ENCODE measurements around the gene LALBA. TPM values are rescaled to one million over a fixed set of nuclear protein-coding genes. Genes with fewer than 3 reads are reported as not detected.

LALBA gene
- total RNA-seq, 6 experiments from 2014 or later: not detected

- no peak overlapping the region; the same call in 1 of the 2 replicates for H3K27ac Mint-ChIP-seq
- H3K4me3 Mint-ChIP-seq: no peak overlapping the region
- peaks cover 12% of the 10 kb centered on the region; the same call in 1 of the 2 replicates for H3K36me3 Mint-ChIP-seq (ENCODE audit: low read depth)
- H3K27me3 Mint-ChIP-seq (ENCODE audit: insufficient read depth): peaks cover 11% of the 10 kb centered on the region
- H3K4me1 Mint-ChIP-seq (ENCODE audit: low read depth): peaks cover 21% of the 10 kb centered on the region
- TF ChIP-seq CTCF (IDR thresholded peaks at IDR 0.05): no peak
- peak; percentile 46 for DNase-seq
- H3K9me3 Mint-ChIP-seq: peaks cover 16% of the 10 kb centered on the region; the same call in 1 of the 2 replicates
Measured at GRCh38 chr12:48601013-48601756, 31.3 kb upstream of the LALBA start.

GRCh38 chr12:48600552-48600951, 30.7 kb upstream of the LALBA start:
- Mint-ChIP-seq H3K4me1 (ENCODE audit: low read depth) (peaks cover 21% of the 10 kb centered on the region), H3K4me3 (no peak overlapping the region), H3K27me3 (ENCODE audit: insufficient read depth) (peaks cover 13% of the 10 kb centered on the region), H3K36me3 (ENCODE audit: low read depth) (peaks cover 12% of the 10 kb centered on the region; the same call in 1 of the 2 replicates), H3K27ac (no peak overlapping the region), H3K9me3 (peaks cover 16% of the 10 kb centered on the region; the same call in 1 of the 2 replicates)
- TF ChIP-seq CTCF (IDR thresholded peaks at IDR 0.05): no peak
- no peak for DNase-seq

GRCh38 chr12:48592591-48593086, 22.8 kb upstream of the LALBA start:
- H3K36me3 Mint-ChIP-seq (ENCODE audit: low read depth): no peaks in the 10 kb centered on the region
- DNase-seq: no peak
- H3K27ac Mint-ChIP-seq: no peak overlapping the region
- no peaks in the 10 kb centered on the region for H3K9me3 Mint-ChIP-seq
- peaks cover 7% of the 10 kb centered on the region for H3K4me1 Mint-ChIP-seq (ENCODE audit: low read depth)
- H3K27me3 Mint-ChIP-seq (ENCODE audit: insufficient read depth): peaks cover 13% of the 10 kb centered on the region
- TF ChIP-seq CTCF (IDR thresholded peaks at IDR 0.05): no peak
- H3K4me3 Mint-ChIP-seq: no peak overlapping the region

GRCh38 chr12:48586361-48586760, 16.5 kb upstream of the LALBA start:
- H3K4me1 Mint-ChIP-seq (ENCODE audit: low read depth): no peaks in the 10 kb centered on the region
- no peak overlapping the region for H3K4me3 Mint-ChIP-seq
- no peak for DNase-seq
- no peak for TF ChIP-seq CTCF (IDR thresholded peaks at IDR 0.05)
- peaks cover 6% of the 10 kb centered on the region for H3K27me3 Mint-ChIP-seq (ENCODE audit: insufficient read depth)
- no peak overlapping the region for H3K27ac Mint-ChIP-seq
- no peaks in the 10 kb centered on the region for H3K9me3 Mint-ChIP-seq
- no peaks in the 10 kb centered on the region for H3K36me3 Mint-ChIP-seq (ENCODE audit: low read depth)

GRCh38 chr12:48583728-48584127, 13.9 kb upstream of the LALBA start:
- no peak for TF ChIP-seq CTCF (IDR thresholded peaks at IDR 0.05)

More at GRCh38 chr12:48583728-48584127, 13.9 kb upstream of the LALBA start:
- Mint-ChIP-seq H3K9me3 (no peaks in the 10 kb centered on the region), H3K4me1 (ENCODE audit: low read depth) (no peaks in the 10 kb centered on the region), H3K36me3 (ENCODE audit: low read depth) (no peaks in the 10 kb centered on the region), H3K4me3 (no peak overlapping the region), H3K27ac (no peak overlapping the region), H3K27me3 (ENCODE audit: insufficient read depth) (peaks cover 8% of the 10 kb centered on the region)
- DNase-seq: no peak
